Heart left ventricle (tissue), 13 donors: Measurements from ENCODE around the gene GSK3B.

Experiments used
- CTCF ChIP-seq, 12 donors: fragments of 200-600 bp; sonication (generic) in 4 of 12; IDR thresholded peaks; one replicate each; pipeline versions ENCODE4 v1.5.0 to v1.8.0; 2018 to 2022; ENCODE audit warnings: antibody characterized with exemption in 12 of 12, mild to moderate bottlenecking in 5 of 12
- POLR2A ChIP-seq, 2 donors: fragments of 450-650 bp; IDR thresholded peaks; one replicate each; pipeline ENCODE4 v1.6.1; 2017; ENCODE audit warnings: antibody characterized with exemption in 2 of 2, mild to moderate bottlenecking in 2 of 2, moderate library complexity in 2 of 2
- donor health status: ischemic (EF 13 %, LVEDD 7.1; RV severe dilation, severe dysfunction).
- donor health status: DM: no; HTN: yes; CAD: no.
- donor health status: DM: no; HTN: no; CAD: no.
- donor health status: ischemic (EF 25% LVEDD 6.9; RV normal size, moderate dysfunction).
- donor health status: ischemic (EF 25% LVEDD 5.7; RV mildly dilated, moderate dysfunction).
- donor health status: ischemic (EF 35%, LVEDD 5.7; RV mildly dilated, moderate dysfunction).
- donor health status: nonischemic (EF 11% LVEDD 7.7; RV severe dilation, severe dysfunction).
- donor health status: DM: yes; HTN: yes; CAD: no.
- donor health status: PGD.
- donor health status: ischemic (EF 29% LVEDD 5.4; RV normal size, mild dysfunction).
- donor health status: nonischemic (EF 23%, LVEDD 6.1; RV moderate dilation, normal function).

GRCh38 chr3:119808843-119809242, 285.4 kb downstream of the GSK3B start:
- TF ChIP-seq CTCF (IDR thresholded peaks at IDR 0.05): no peak
- TF ChIP-seq POLR2A (IDR thresholded peaks at IDR 0.05): no peak
